GM21381 (cell line): Measurements from ENCODE around the gene ANKRD13A.
A peak's percentile ranks its signal among the peaks of the same experiment; 100 is the strongest.
"Not testable (repeated sequence)": the region's sequence is repeated elsewhere in the genome, so short reads cannot be mapped to it uniquely, and the experiment has no call there.

Source experiments
- ATAC-seq: cut with Tn5 transposase; IDR thresholded peaks from one replicate; pipeline ENCODE4 v1.9.1; 2021; ENCODE audit warnings: mild to moderate bottlenecking, moderate library complexity; ENCODE audit not compliant: unreplicated experiment

ANKRD13A gene

DNA sequence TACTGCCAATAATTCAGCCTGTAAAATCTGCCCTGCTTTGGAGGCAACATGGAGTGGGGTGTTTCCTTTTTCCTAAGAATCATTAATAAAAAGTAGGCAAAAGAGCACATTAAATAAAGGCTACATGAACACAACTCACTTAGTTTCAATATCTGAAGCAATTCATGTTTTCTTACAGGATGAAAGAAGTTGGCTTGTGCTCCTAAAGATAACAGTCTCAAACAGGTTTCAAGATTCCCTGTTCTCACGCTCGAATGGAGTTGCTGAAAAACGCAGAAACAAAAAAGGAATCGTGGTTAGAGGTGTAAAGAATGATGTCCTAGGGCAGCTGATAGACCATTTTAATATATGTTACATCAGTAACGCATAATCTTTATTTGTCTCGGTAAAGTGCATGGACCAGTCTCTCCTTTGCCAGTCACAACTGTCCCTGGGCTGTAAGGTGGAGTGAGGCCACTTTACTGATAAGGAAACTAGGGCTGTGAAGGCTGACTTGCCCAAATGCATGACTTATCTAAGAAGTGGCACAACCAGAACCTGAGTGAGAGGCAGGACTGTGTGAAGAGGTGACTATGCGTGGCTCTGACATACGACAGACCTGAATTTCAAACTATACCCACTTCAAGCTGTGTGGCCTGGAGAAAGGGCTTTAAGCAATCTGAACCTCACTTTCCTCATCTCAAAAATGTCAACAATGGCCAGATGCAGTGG is 15.6 kb upstream of the ANKRD13A start:
- ATAC-seq = no peak

- not testable (repeated sequence) for ATAC-seq
Measured at GRCh38 chr12:109986236-109986635, 13.0 kb upstream of the ANKRD13A start.

- ATAC-seq = no peak
Measured at GRCh38 chr12:109987615-109988014, 11.6 kb upstream of the ANKRD13A start.

- ATAC-seq = no peak
Measured at GRCh38 chr12:109988274-109988673, 11.0 kb upstream of the ANKRD13A start.

GRCh38 chr12:109988903-109989302 is 10.3 kb upstream of the ANKRD13A start:
- no peak for ATAC-seq

- no peak for ATAC-seq
Measured at GRCh38 chr12:109989380-109989779, 9.8 kb upstream of the ANKRD13A start.

- no peak for ATAC-seq
Measured at GRCh38 chr12:109991586-109991985, 7.6 kb upstream of the ANKRD13A start.

GRCh38 chr12:109993091-109993490 is 6.1 kb upstream of the ANKRD13A start:
- no peak for ATAC-seq

GRCh38 chr12:109994401-109995175 is 4.6 kb upstream of the ANKRD13A start:
- ATAC-seq = no peak

DNA sequence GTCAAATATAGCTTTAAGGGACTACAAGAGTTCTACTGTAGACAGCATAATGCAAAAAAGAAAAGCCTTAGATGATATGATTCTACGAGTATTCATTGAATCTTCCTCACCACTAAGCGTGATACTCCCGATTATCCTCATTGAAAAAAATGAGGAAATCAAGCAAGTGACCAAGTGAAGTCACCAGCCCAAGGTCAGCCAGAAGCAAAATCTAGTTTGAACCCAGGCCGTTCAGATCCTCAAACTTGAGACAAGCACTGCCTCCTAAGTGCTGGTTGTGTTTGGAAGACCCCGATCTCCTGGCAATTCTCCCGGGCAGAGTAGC is 3.9 kb upstream of the ANKRD13A start:
- ATAC-seq = no peak

DNA sequence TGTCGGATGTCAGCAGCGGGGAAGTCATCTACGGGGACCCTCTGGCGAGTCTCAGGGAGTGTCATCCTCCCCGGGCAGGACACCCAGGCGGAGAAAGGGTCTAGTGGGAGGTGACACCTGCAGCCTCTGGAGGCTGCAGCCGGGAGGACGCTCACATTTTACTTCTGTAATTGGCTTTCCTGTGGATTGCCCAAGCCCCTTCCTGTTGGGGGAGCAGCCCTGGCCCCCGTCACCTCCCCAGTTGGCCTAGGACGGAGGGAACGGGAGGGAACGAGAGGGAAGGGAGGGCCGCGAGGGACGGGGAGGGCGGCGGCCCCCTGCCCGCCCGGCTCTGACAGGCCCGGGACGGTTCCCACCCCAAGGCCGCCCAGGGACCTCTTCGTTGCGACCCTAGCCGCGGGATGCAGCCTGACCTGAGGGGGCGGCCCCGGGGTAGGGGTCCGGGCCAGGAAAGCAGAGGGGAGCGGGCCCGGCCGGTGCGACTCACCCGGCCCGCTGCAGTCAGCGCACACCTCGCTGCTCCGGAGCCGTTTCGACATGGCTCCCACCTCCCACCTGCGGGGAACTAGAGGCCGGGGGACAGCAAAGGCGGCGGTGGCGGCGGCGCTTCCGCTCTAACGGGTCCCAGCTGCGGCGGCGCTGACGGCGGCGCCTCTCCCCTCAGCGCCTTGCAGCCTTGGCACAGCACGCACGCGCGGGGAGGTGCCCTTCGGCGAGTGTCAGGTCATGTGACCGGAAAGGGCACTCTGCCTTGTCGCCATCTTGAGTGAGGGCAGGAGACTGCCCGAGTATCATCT is 3.3 kb upstream of the ANKRD13A start, which contains the start of gene GIT2:
GIT2 (minus strand) TSS at position 683 of the 797 bp plus-strand sequence; CDS start at position 539, 144 bp downstream.
- ATAC-seq = peak; percentile 61

DNA sequence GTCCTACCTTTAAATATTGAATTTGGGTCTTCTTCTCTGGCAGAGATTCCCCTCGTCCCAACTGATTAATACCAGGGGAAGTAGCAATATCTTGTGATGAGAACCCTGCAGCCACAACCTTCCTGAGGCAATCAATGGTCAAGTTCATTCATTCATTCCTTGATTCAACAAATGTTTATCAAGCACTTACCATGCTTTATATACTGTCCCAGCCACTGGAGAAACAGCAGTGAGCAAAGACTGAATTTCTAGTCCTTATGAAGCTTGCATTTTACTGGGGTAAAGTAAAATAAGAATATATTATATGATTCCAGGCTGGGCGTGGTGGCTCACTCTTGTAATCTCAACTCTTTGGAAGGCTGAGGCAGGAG is 2.8 kb upstream of the ANKRD13A start:
- ATAC-seq = no peak

GRCh38 chr12:109997393-109997792 is 1.8 kb upstream of the ANKRD13A start:
- no peak for ATAC-seq

DNA sequence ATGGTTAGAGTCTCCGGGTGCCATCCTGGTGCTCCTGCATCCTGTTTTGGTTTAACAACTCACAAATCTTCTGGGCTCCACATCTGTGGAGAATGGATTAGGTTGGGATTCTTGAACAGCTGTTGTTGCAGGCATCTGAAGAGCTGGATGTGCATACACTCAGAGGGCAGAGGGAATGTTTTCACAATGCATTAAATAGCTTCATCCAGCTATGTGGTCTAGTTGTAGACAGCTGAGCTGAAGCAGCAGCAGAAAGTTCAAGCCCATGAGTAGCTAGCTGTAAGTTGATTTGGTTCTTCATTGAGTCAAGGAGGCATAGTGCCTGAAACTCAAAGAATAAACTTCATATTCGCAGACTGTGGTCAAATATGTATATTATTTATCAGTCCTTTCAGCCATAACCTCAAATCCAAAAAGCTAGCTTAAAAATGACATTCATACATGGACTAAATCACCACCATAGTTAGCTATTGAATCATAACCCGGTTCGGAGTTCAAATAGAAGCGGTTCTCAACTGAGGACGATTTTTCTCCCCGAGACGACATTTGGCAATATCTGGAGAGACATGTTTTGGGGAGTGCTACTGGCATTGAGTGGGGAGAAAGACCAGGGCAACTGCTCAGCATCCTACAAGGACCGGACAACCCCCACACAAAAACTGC is 858 bp upstream of the ANKRD13A start:
- ATAC-seq = no peak

DNA sequence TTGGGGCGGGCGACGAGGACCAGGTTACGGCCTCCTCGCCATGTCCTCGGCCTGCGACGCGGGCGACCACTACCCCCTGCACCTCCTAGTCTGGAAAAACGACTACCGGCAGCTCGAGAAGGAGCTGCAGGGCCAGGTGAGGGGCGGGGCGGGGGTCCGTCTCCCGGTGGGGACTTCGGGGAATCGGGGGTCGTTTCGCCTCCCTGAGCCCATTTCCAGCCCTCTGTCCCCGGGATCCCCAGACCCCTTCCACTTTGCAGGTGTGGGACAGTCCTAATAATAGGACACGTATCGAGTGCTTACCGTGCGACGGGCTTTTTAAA is 380 bp downstream of the ANKRD13A start:
- no peak for ATAC-seq

GRCh38 chr12:109999983-110000505 is 814 bp downstream of the ANKRD13A start:
- ATAC-seq = no peak

DNA sequence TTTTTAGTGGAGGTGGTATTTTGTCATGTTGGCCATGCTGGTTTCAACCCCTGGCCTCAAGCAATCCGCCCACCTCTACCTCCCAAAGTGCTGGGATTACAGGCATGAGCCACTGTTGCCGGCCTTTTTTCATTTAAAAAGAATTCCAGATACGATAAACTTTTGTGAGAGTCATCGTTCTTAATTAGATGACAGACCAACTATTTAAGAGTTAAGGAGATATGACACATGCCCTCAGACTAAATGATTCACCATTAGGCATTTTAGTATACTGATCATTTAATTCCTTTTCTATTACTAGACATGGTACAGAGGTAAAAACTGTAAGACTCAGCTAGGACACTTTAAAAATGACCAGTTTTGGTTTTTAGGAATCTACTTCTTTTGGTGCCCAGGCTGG is 2.4 kb downstream of the ANKRD13A start:
- no peak for ATAC-seq

DNA sequence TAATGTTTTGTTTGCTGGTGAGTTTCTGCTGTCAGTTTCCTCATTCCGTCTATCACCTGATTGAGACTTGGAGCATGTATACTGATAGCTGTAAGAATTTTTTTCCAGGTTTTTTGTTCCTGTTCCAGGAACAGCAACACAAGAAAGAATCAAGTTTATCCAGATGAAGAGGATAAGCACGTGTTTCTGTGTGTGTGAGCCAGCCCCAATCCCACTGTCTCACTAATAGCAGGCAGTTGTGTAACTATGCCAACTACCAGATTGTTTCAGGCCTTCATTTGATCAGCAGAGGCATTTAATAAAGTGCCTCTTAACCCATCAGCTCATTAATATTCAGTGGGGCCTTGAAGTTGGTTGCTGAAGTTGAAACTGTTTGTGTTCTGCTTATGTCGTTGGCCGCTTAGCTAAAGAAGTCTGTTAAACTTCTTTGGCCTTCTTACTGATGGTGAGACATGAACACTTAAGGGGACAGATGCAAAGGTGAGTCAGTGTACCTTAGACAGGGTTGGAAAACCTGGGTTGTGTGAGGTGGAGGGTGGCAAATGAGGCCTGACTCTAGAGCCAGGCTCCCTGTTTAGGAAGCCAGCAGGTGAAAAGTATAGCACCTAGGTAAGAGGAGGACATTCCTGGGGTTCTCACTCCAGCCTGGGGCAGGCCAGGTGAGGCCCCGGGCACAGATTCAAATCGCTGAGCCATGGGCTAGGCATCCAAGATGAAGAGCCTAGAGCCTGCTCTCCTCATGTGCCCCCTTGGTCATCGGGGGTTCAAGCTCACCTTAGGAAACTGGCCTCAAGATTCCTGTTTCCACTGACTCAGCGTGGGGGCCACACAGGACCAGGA is 3.7 kb downstream of the ANKRD13A start:
- ATAC-seq = no peak

DNA sequence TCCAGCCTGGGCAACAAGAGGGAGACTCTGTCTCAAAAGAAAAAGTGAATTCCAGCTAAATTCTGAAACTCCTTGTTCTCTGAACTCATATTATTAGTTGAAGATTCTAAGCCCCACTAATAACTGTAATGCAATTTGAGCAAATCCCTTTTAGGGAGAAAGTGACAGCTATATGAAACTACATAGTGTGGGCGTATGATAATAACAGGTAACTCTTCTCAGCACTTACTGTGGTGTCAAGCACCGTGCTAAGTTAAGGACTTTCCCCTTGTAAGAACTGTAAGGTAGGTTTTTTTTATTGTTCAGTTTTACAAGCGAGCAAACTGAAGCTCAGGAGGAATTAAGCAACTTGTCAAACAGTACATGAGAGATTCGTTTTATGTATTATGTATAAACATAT is 5.4 kb downstream of the ANKRD13A start:
- ATAC-seq = no peak

GRCh38 chr12:110005319-110005973 is 6.2 kb downstream of the ANKRD13A start:
- ATAC-seq = no peak
